Suppressor macrophage (primary cell): ENCODE data around the gene GALNTL6.

Experiments used
- DNase-seq, 4 experiments: peaks; one replicate each; pipeline ENCODE4 v3.0.0-alpha.2; 2020 to 2022

Gene GALNTL6

DNA sequence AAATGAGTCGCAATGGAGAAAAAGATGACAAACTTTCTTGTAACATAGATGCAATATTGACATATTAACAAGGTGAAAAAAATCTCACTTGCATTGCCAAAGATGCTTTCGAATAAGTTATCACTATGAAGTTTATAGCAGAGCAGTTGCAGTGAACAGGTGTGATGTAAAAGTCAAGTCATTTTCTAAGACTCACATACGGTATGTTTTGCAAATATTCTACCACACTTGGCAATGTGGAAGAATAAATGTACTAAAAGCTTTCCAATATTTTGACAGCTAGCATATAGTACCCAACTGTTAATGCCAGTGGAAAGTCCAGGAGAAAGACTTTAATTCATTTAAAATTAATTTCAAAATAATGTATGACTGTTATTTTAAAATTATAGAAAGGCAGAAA, 76.5 kb downstream of the GALNTL6 start:
- no peak for DNase-seq

DNA sequence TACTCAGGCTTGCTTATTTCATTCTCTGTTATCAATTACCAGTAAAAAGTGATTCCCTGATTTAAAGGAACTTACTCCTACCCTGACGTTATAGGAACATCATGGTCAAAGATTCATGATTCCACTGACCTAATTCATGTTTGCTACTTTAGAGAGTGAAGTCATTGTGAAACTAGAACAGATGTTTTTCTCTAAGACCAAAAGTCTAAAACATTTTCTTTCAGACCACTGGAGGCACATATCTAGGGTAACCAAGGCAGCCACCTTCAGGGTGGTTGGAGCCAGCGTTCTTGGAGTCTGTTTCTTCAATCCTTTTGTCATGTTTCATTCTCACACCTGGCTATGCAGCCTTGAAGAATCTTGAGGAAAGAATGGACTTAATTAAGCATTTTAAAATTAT, 77.8 kb downstream of the GALNTL6 start:
- no peak for DNase-seq

DNA sequence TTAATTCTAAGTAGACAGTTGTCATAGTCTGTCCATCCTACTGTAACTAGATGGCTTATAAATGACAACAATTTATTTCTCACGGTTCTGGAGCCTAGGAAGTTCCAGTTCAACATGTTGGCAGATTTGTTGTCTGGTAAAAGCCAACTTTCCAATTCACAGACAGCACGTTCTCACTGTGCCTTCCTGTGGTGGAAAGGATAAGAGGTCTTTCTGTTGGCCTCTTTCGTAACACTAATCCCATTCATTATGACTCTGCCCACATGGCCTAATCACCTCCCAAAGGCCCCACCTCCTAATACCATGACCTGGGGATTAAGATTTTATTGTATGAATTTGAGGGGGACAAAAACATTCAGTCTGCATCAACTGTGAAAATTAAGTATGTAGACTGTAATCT, 83.2 kb downstream of the GALNTL6 start:
- DNase-seq = no peak

DNA sequence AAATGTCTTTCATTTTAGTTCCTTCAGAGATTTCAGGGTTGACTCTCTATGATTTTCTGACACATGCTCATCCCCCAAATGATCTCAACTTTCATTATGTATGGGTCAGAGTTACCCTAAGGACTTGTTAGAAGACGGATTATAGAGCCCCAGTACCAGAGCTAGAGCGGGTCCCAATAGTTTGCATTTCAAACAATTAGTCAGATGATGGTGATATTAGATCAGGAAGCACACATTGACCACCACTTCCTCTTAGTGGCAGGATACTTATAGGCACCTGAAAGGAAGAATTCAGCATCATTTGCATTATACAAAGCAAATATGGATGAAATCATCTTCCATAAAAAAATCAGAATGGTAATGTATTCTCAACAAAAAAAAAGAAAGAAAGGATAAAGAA, 106.1 kb downstream of the GALNTL6 start:
- DNase-seq = no peak

DNA sequence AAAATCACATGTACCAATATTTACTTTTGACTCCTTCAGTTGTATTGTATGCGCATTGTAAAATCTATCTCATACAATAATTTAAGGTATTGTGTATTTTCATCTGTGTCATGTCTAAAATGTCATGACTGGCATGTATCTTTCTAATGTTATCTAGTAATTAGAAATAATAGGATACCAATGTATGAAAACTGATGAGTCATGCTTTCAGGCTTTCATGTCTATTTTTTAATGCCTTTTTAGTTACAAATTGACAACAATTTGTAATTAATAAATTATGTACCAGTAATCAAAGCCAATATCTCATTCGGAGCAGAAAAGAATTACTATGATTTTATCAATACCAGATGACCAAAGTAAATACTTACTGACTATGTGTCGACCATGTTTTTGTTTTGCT, 107.7 kb downstream of the GALNTL6 start:
- no peak for DNase-seq

DNA sequence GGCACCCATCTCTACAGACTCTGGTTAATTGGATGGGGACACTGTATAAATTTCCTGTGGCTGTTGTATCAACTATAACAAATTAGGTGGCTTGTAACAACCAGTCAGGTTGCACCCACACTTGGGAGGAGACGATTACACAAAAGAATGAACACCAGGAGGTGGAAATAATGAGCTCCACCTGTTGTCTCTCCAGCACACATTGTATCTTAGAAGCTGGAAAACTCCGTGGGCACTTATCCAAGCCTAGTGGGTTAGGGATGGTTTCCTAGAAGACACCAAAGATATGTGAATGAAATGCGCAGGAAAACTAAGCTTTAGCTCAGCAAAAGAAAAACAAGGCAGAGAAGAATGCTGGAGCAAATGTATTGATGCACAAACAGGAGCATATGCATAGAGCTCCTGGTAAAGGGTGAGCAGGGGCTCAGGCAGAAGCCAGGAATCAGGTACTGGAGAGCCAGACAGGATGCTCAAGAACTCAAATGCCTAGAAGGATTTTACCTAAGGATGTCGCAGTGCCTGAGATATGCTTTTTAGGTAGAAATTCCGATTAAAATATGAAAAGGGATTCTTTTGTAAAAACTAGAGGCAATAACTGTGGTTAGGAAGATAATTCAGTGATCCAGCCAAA, 111.7 kb downstream of the GALNTL6 start:
- no peak for DNase-seq

DNA sequence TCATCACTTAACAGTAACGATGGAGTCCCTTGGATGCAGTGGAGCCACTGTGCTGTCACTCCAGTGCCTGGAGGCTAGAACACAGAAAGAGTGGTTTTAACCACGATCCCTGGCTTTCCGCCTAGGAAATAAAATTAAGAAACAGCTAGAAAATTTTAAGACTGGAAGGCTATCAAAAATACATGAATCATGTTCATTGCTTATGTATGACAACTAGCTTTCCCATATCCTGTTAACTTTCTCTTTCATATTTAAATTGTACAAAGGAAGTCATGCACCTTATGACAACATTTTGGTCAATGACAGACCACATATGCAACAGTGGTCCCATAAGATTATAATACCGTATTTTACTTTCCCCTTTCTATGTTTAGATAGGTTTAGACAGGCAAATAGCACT, 115.1 kb downstream of the GALNTL6 start:
- no peak for DNase-seq

DNA sequence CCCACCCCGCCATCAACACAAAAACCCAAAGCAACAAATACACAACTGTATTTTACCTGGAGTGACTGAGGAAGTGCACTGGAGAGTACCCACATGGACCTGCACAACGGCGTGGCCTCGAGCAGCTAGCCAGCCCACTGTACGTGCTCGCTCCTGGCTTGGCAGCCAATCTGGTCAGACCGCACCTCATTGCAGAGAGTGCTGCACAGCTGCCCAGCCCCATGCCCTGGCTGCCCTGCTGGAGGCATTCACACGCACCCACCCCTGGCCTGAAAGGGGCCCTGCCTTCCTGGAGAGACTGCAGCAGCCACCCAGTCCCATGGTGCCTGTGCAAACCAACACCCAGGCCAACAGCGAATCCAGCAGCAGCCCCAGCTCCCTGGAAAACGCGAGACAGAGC, 116.3 kb downstream of the GALNTL6 start:
- DNase-seq = no peak

DNA sequence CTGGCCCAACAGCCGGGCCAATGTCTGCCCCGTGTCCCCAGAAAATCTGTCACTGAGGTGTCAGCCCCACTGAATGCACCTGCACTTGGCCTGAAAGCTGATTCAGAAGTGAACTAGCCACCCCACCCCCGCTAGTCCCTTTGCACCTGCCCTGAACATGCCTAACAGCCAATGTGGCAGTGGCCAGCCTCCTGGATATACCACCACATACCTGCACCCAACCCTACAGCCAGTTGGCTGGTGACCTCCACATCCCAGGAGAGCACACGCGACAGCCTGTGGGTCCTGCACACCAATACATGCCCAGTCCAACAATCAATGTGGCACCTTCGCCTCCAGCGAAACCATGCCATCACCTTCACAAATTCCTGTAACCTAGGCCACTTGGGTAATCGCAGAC, 116.7 kb downstream of the GALNTL6 start:
- no peak for DNase-seq

DNA sequence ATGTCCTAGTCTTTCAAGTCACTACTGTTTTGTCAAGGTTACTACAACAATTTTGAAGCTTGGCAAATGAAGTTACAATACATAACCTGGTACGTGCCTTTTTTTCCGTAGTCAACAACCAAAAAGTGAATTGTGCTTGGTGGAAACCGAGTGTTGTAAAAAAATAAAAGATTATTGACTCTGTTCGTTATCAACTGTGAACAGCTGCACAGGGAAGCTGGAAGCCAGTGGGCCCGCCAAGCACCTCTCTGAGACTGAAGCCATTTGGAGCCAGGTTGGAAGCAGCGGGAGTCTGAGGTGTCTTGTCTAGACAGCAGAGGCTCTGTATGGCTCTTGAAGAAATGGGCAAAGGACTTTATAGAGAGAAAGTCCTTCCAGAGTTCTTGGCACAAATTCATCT, 119.0 kb downstream of the GALNTL6 start:
- DNase-seq = no peak

DNA sequence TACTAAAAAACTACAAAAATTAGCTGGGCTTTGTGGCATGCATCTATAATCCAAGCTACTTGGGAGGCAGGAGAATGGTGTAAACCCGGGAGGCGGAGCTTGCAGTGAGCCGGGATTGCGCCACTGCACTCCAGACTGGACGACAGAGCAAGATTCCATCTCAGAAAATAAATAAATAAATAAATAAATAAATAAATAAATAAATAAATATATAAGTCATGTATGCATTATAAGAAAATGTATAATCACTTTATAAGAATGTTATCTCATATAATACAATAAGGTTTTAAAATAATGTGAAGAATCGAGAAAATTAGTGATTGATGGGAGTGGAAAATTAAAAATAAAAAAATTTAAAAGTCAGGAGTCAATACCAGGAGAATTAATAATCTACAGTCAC, 127.5 kb downstream of the GALNTL6 start:
- no peak for DNase-seq

DNA sequence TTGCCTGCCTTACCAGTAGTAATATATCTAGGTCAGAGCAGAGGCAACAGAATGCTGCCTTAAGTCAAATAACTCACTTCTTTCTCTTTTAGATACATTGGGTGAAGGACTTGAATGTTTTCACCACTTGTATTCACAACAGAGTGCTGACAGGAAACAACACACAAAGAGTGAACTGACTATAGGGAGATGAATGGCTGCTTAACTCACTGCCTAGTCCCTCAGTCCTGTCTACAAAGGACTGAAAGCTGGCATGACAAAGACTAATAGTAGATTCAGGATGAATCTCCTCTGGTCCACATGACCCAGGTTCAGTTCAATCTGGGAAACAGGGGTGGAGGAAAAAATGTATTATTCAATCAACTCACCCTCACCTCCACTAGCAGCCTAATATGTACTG, 134.2 kb downstream of the GALNTL6 start:
- no peak for DNase-seq

DNA sequence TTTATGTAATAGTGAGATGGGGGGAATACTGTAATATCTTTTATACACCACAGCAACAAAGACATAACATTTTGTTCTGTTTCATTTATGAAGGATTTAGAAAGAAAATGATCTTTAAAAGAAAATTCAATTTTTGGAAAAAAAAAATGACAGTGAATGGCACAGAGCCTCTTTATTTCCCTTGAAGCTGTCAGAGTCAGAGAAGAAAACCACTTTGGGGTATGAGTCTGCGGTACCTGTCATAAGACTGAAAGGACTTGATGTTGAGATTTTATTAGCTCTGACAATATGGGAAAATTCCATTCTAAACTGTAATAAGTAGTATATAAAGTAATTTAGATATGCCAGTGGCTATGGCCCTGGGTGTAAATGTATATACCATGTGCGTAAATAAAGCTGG, 134.8 kb downstream of the GALNTL6 start:
- no peak for DNase-seq

DNA sequence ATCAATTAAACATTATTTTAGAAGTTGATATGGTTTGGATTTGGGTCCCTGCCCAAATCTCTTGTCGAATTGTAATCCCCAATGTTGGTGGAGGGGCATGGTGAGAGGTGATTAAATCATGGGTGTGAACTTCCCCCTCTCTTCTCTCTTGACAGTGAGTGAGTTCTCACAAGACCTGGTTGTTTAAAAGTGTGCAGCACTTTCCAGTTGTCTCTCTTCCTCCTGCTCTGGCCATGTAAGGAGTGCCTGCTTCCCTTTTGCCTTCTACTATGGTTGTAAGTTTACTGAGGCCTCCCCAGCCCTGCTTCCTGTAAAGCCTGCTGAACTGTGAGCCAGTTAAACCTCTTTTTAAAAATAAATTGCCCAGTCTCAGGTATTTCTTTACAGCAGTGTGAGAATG, 141.4 kb downstream of the GALNTL6 start:
- peak; percentile 23 to 72 (median 26) for DNase-seq

DNA sequence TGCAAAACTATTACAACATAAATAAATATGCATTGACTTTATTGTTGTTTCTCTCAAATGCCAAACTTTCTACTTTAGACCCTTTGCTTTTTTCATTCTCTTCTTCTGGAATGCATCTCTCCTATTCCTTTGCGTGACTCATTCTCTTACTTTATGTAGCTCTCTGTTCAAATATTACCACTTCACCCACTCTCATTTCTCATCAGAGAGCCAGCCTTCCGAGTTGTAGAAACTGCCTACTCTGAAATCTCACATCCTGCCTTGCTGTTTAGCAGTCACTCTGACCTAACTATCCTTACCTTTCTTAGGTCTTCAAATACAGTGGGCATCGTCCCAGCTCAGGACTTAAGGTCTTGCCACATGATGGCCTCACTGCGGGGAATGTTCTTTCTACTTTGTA, 143.5 kb downstream of the GALNTL6 start:
- DNase-seq = no peak

DNA sequence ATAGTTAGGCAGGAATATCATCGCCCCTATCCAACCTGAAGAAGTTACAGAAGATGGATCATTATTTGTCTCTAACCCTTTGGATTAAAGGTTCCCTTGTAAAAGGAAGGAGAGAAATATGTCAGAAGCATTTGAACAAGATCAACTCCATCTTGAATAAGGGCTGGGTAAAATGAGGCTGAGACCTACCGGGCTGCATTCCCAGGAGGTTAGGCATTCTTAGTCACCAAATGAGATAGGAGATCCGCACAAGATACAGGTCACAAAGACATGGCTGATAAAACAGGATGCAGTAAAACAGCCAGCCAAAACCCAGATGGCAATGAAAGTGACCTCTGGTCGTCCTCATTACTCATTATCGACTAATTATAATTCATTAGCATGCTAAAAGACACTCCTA, 148.9 kb downstream of the GALNTL6 start:
- DNase-seq = no peak

DNA sequence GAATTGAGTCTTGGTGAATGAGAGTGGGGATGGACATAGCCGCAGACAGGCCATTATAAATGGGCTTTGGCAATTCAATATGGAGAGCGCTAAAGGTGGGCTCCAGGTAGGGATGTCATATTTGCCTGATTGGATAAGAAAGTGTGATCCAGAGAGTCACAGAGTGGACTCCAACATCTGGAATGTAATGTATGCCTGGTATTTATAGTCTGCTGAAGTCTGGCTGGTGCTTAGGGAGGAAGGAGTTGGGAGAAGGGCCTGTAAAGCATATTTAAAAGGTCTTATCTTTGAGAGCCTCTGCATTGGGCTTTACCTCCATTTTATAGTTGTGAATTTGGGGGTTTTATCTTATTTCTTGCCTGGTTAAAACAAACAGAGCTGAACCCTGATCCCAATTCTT, 153.2 kb downstream of the GALNTL6 start:
- DNase-seq = no peak

DNA sequence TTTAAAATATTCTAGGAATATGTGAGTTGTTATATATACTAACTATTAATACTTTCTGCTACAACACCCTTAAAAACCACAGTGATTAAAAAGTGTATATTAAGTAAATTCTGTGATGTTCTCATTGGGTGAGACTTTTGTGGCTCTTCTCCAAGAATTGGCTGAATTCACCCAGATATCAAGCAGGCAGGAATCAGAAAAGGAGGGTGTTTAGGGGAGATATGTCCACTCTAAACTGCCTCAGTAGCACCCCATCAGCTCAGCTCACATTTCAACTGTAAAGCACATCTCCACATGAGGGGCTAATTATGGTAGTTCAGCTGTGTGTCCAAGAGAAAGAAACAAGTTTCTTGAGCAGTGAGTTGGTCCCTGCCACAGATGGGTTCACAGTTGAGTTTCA, 165.0 kb downstream of the GALNTL6 start:
- no peak for DNase-seq

DNA sequence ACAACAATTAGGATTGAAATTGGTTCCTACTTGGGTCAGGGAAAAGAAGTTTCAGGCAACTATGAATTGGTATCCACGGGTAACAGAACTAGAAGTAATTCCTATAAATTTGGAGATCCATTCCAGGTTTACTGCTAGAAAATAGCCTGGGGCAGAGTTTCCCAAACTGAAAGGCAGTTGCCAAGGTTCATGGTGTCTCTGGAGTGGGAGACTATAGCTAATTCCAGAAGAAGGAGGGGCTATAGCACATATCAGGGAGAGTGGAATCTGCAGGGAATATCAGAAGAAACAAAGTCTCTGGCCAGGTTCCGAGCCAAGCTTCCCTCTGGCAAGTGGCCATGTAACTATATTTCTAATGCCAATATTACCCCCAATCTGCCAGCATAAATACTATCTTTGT, 166.3 kb downstream of the GALNTL6 start:
- DNase-seq = no peak

DNA sequence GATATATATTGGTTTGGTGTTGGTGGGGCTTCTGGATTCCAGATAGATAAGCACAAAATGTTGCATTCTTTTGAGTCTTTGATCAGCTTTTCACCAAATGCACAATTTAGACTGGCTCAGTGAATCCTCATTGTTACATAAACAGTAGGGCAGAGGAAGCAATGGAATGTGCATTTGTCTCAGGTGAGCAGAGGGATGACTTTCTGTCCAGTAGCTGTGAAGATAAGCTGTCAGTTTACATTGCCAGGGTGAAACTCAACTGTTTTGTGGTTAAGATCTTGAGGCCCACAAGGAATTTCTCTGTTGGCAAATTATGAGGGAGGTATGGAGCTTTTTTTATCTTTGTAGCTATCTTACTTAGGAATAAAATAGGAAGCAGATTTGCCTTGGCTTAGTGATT, 168.0 kb downstream of the GALNTL6 start:
- DNase-seq = no peak

DNA sequence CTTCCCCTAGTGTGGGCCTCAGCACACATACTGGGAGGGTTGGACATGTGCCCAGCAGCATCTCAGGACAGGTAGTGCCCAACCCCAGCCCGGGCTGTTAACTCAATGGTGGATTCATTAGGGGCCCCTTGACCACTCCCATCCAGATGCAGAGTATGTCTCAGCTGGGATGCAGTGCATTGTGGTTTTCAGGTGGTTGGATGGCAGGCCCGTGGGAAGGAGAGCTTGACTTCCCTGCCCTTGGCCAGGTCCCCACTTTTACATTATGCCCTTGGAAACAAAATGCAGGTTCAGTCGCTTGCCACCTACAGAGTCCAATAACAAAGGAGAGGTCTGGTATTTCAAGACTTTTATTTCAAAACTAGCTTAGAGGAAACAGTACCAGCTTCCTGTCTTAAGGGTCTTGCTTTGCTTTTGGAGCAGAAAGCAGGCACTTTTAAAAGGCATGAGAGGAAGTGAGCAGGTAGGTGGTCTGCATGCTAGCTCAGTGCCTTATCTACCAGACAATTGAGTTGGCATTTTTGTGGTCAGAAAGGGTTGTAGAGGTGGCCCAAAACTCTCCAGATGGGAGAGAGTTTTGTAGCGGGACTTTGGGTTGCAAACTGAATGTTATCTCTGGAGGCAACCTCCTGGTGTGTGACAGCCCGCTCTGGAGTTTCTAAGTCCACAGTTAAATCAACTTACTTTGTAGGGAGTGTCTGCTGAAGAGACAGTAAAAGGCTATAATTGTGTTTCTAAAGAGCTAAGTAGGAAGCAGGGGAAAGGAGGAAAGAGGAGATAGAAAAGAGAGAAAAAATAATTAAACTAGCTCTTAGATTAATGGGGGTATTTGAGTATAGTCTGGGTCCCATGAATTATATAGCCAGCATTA, 171.0 kb downstream of the GALNTL6 start:
- no peak for DNase-seq

DNA sequence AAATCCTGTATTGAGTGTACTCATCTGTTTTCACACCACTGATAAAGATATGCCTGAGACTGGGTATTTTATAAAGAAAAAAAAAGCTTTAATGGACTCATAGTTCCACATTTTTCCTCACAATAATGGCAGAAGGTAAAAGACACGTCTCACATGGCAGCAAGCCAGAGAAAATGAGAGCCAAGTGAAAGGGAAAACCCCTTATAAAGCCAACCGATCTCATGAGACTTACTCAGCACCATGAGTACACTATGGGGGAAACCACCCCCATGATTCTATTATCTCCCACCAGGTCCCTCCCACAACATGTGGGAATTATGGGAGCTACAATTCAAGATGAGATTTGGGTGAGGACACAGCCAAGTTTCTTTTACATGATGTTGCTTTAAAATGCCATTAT, 171.9 kb downstream of the GALNTL6 start:
- no peak for DNase-seq

DNA sequence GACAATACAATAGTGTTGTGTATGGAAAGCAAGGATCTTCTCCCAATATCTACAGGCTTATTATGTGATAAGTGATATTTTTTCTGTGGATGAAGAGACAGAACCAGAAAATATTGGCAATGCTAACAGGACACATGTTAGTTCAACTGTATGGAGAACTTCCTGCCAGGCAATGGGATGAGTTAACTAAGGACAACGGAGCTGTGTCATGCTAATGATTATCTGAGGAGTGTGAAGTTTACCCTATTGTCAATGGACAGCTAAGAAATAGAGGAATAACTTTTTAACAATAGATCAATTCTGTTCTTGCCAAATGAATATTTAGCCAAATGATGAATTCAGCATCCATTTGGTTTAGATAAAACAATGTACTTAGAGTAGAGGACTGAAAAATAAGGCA, 180.0 kb downstream of the GALNTL6 start:
- no peak for DNase-seq

DNA sequence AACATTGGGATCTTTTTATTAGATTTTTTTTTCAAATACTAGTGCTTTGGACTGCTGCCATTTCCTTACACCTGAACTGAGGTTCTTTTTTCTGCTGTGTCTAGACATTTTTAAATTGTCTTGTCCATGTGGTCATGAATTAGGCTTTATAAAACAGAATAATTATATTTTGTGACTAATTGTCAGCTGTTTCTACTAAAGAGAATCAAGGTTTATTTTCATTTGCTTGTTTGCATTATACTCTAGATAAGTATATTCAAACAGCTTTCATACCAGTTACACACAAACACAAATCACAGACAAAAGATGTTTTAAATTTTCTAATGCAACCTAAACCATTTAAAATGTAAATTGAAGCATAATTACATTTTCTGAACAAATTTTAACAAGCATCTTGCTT, 194.7 kb downstream of the GALNTL6 start:
- no peak for DNase-seq
